ENCODE data around the gene NR2C2AP. TPM values are rescaled to one million over a fixed set of nuclear protein-coding genes. Genes with fewer than 3 reads are reported as not detected.

The NR2C2AP gene
- total RNA-seq, 4 donors from 2014 or later, result 5.0 to 11.6 (median 8.7) TPM

DNA sequence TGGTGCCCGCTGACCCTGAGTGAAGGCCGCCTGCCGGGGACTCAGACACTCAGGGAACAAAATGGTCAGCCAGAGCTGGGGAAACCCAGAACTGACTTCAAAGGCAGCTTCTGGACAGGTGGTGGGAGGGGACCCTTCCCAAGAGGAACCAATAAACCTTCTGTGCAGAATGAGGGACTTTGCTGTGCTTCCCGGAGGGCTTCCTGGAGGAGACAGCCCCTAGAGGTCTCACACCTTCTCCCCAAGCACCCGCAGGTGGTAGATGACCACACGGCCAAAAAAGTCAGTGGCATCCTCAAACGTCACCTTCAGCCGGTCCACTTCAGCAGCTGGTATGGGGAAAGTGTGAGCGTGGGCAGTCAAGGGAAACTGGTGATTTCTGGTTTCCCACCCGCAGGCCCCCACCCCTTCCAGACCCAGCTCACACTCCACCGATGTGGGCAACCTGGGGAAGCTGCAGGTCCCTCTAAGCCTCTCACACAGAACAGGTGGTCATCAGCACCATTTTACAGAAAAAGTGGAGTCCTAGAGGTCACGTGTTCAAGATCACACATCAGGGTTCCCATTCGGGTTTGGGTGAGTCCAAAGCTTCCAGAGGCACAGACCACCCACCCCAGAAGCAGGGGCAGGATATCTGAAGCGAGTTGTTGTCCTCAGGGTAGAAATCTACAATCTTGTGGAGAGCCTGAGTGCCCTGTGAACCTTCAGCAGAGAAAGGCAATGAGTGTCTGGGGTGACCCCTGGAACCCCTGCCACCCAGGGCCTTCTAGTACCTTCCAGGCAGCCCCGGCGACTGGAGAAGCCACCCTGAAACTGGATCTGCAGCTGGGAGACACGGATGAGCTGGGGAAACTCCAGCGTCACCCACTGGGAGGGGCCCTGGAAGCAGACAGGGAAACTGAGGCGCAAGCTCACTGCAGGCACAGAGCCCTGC, 1.2 kb downstream of the NR2C2AP start:
- H3K4me1 ChIP-seq, result peaks cover 0 to 12% (median 5%) of the 10 kb centered on the region in 4 donors
- no peaks in the 10 kb centered on the region for H3K27me3 ChIP-seq
- peak overlapping the region in 1 of 4 donors; percentile 76 for H3K27ac ChIP-seq
- H3K9me3 ChIP-seq, result no peaks in the 10 kb centered on the region
- TF ChIP-seq CTCF (IDR thresholded peaks at IDR 0.05), result no peak
- no peak for TF ChIP-seq POLR2A (IDR thresholded peaks at IDR 0.05)
- peaks cover 0 to 31% (median 0%) of the 10 kb centered on the region in 3 donors for H3K36me3 ChIP-seq
- peak overlapping the region; percentile 55 to 82 (median 76) for H3K4me3 ChIP-seq
- DNase-seq, result no peak

DNA sequence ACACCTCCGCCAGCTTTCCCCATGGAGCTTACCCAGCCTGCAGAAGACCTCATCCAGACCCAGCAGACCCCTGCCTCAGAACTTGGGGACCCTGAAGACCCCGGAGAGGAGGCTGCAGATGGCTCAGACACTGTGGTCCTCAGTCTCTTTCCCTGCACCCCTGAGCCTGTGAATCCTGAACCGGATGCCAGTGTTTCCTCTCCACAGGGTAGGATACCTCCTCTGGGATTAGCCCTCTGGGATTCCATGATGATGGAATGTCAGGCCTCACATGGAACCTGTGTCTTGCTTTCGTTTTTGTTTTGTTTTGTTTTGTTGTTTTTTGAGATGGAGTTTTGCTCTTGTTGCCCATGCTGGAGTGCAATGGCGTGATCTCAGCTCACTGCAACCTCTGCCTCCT, 9.3 kb downstream of the NR2C2AP start:
- Histone ChIP-seq H3K9me3 (no peaks in the 10 kb centered on the region), H3K27me3 (no peaks in the 10 kb centered on the region), H3K36me3 (peaks cover 0 to 28% (median 0%) of the 10 kb centered on the region in 3 donors), H3K27ac (no peak overlapping the region), H3K4me3 (no peak overlapping the region), H3K4me1 (peaks cover 4 to 35% (median 17%) of the 10 kb centered on the region in 4 donors)
- DNase-seq, result no peak
- TF ChIP-seq CTCF (IDR thresholded peaks at IDR 0.05) (no peak), POLR2A (IDR thresholded peaks at IDR 0.05) (no peak)

DNA sequence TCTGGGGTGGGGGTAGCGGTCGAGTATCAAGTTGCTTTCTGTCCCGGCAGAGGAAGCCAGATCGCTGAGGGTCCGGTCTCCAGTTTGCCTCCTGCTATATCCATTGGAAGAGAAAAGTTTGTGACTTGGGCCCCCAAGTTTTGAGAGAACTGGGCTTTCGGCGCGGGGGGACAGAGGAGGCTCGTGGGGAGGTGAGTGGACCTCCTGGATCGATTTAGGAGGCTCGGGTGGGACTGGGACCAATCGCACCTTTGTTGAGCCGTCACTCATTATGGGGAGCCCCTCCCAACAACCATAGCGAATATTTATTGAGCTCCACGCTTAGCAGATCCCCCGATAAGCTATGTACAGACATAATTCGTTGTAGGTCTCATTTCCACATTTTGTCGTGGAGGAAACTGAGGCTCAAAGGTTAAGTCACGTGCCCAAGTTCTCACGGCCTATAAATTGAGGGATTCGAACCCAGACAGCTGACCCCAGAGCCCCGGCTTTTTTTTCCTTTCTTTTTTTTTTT, 10.2 kb downstream of the NR2C2AP start:
- peak overlapping the region; percentile 95 to 99 (median 98) for H3K27ac ChIP-seq
- H3K27me3 ChIP-seq, result no peaks in the 10 kb centered on the region
- H3K4me3 ChIP-seq, result peak overlapping the region; percentile 68 to 96 (median 88)
- no peak for DNase-seq
- TF ChIP-seq CTCF (IDR thresholded peaks at IDR 0.05), result no peak
- H3K9me3 ChIP-seq, result no peaks in the 10 kb centered on the region
- H3K36me3 ChIP-seq, result peaks cover 0 to 18% (median 0%) of the 10 kb centered on the region in 3 donors
- peaks cover 4 to 35% (median 17%) of the 10 kb centered on the region in 4 donors for H3K4me1 ChIP-seq

GRCh38 chr19:19192078-19192882, 10.9 kb downstream of the NR2C2AP start, which contains the start of the genes BORCS8 and RFXANK:
TSS of gene BORCS8 (minus strand) at chr19:19192152. CDS start at chr19:19192117, 35 bp downstream.
TSS of gene RFXANK (plus strand) at chr19:19192258. CDS start at chr19:19193947, 1,689 bp downstream.
- Histone ChIP-seq H3K27me3 (no peaks in the 10 kb centered on the region), H3K4me3 (peak within 1 kb of the TSS; percentile 68 to 96 (median 88)), H3K9me3 (no peaks in the 10 kb centered on the region), H3K4me1 (peaks cover 4 to 35% (median 17%) of the 10 kb centered on the region in 4 donors), H3K36me3 (peaks cover 0 to 13% (median 0%) of the 10 kb centered on the region in 3 donors), H3K27ac (peak within 1 kb of the TSS; percentile 95 to 99 (median 98))
- peak; percentile 98 to 100 (median 99) for DNase-seq
- peak; percentile 44 to 80 for TF ChIP-seq POLR2A (IDR thresholded peaks at IDR 0.05)
- peak in 1 of 6 experiments; percentile 1 for TF ChIP-seq CTCF (IDR thresholded peaks at IDR 0.05)

- Histone ChIP-seq H3K4me3 (peak overlapping the region; percentile 68 to 96 (median 88)), H3K27me3 (no peaks in the 10 kb centered on the region), H3K4me1 (peaks cover 4 to 35% (median 17%) of the 10 kb centered on the region in 4 donors), H3K27ac (peak overlapping the region; percentile 95 to 99 (median 98)), H3K9me3 (no peaks in the 10 kb centered on the region), H3K36me3 (peaks cover 0 to 10% (median 0%) of the 10 kb centered on the region in 3 donors)
- TF ChIP-seq CTCF (IDR thresholded peaks at IDR 0.05), result peak in 1 of 6 experiments; percentile 1
- no peak for TF ChIP-seq POLR2A (IDR thresholded peaks at IDR 0.05)
- DNase-seq, result no peak
Observed at GRCh38 chr19:19191768-19192077, 11.5 kb downstream of the NR2C2AP start.

Data from Peyer's patch (tissue), 4 donors.